Mammary epithelial cell (primary cell): Measurements from ENCODE around the gene PLEKHO2.

Experiments used
- EZH2 ChIP-seq: IDR thresholded peaks from 2 replicates; pipeline ENCODE4 v1.6.1; 2012; ENCODE audit warnings: low read length, inconsistent platforms, borderline replicate concordance
- TF ChIP-seq, protein P1 (sequence below), 2 donors: IDR thresholded peaks in 1 of 2; conservative IDR thresholded peaks in 1 of 2; 2 replicates each; pipeline ENCODE4 v1.5.1; 2011 to 2012; ENCODE audit warnings: inconsistent platforms in 2 of 2, low read length in 2 of 2, mild to moderate bottlenecking in 2 of 2, control low read depth in 1 of 2, low read depth in 1 of 2; ENCODE audit not compliant: insufficient read depth in 1 of 2; ENCODE audit errors: extremely low read depth in 1 of 2

DNA sequence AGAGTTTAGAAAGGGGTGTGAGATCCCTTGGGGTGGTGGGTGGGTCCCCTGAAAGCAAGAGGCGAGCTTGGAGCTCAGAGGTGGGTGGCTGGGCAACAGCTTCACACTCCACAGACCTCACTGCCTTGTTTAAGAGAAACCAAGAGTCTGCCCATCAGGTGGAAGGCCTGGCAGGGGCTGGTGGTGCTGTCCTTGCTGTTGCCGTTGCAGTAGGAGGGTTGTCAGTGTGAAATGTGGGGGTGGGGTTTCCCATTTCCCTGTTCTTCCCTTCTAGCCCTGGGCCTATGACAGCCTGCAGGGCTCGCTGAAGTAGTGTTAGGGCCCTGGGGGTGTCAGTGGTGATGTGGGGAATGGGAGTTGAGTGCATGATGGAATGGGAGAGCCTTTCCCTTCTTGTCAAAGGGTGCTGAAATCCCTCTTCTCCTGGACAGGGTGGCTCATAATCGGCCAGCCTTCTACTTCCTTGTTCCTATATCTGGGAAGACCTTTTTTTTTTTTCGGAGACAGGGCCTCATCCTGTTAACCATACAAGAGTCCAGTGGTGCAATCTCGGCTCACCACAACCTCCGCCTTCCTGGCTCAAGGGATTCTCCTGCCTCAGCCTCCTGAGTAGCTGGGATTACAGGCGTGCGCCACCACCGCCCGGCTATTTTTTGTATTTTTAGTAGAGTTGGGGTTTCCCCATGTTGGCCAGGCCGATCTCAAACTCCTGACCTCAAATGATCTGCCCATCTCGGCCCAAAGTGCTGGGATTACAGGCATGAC lies 4.3 kb downstream of the PLEKHO2 start:
- TF ChIP-seq EZH2: no peak
- TF ChIP-seq, protein P1, sequence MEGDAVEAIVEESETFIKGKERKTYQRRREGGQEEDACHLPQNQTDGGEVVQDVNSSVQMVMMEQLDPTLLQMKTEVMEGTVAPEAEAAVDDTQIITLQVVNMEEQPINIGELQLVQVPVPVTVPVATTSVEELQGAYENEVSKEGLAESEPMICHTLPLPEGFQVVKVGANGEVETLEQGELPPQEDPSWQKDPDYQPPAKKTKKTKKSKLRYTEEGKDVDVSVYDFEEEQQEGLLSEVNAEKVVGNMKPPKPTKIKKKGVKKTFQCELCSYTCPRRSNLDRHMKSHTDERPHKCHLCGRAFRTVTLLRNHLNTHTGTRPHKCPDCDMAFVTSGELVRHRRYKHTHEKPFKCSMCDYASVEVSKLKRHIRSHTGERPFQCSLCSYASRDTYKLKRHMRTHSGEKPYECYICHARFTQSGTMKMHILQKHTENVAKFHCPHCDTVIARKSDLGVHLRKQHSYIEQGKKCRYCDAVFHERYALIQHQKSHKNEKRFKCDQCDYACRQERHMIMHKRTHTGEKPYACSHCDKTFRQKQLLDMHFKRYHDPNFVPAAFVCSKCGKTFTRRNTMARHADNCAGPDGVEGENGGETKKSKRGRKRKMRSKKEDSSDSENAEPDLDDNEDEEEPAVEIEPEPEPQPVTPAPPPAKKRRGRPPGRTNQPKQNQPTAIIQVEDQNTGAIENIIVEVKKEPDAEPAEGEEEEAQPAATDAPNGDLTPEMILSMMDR (conservative IDR thresholded peaks at IDR 0.05 in 1 of 2, IDR thresholded peaks at IDR 0.05 in 1 of 2; ENCODE audit: extremely low read depth in 1 of 2, insufficient read depth in 1 of 2, low read depth in 1 of 2, low read length in 2 of 2): no peak
